T47D (cell line): Measurements from ENCODE around the gene SOCS3.

ENCODE experiments used
- DNase-seq, 2 experiments: peaks; one replicate each; pipeline versions ENCODE4 v3.0.0 to v3.0.0-alpha.2; 2011 to 2012; ENCODE audit warnings: low read depth in 1 of 2, low spot score in 1 of 2
- JUND ChIP-seq: IDR thresholded peaks from 2 replicates; pipeline ENCODE4 v1.6.1; 2012; ENCODE audit warnings: low read depth
- in situ Hi-C: cut with HindIII; loops from 2 replicates; pipeline ENCODE4 v1.10.0; 2016; ENCODE audit warnings: low sequenced_read_pairs, low pct_unique_long_range_greater_than_20kb

SOCS3 gene

DNA sequence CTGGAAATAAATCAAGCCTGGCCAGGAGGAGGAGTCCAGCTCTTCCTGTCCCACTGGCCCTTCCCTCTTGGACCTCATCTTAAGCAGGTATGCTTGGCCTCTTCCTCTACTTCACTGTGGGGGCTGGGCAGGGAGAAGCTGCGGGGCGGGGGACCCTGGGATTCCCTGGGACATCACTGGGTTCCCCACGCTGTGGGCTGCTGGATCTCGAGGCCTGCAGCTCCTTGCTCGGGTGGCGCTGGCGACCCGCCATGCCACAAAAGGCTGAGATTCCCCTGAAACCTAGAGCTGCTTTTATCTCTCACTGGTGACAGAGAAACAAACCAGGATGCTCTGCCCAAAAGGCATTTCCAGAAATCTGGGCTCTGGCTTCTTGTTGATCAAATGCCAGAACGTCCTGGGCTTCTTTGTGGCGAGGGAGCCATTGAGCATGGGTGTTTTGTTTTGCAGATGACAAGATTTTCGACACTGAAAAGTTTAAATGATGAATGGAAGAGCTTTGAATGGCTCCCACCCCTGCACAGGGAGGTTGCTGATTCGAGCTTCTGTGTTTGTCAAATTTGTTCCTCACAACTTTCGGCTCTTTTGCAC lies 10.0 kb upstream of the SOCS3 start:
- DNase-seq, result no peak
- no peak for TF ChIP-seq JUND
- in situ Hi-C loops, result no loop called here

DNA sequence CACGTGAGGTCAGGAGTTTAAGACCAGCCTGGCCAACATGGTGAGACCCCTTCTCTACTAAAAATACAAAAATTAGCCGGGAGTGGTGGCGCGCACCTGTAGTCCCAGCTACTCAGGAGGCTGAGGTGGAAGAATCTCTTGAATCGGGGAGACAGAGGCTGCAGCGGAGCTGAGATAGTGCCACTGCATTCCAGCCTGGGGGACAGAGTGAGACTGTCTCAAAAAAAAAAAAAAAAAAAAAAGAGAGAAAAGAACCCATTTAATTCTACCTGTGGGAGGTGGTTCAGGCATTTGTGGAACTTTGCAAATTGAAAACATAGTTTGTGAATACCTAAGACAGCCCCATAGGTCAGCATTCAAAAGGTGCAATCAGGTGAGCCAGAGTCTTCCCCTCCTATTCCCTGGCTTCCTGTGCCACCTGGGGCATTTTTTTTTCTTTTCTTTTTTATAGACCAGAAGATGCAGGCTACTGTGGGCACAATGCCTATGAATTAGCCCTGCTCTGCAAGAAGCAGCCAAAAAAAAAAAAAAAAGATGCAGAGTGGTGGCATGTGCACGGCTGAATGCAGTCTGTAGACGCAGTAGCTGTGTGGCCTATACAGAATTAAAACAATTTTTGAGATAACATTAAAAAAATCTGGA lies 9.1 kb upstream of the SOCS3 start:
- in situ Hi-C loops, result no loop called here
- no peak for TF ChIP-seq JUND
- no peak for DNase-seq

DNA sequence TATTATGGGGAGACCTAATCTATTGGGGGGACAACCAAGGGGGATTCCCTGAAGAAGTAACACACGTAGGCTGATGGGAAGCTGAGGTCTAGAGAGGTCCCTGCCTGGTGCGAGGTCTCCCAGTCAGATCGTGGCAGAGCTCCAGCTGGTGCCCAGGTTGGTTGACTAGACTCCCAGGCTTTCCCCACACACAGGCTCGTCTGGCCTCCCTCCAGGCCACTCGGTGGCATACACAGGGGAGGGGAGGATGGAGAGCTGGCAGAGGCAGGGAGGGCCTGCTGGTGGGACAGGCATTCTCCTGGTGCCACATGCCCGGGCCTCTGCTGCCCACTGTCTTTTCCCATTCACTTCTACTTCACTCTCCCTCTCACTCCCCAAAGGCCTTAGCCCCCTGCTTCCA lies 8.5 kb upstream of the SOCS3 start:
- in situ Hi-C loops, result no loop called here
- DNase-seq, result no peak
- TF ChIP-seq JUND, result no peak

DNA sequence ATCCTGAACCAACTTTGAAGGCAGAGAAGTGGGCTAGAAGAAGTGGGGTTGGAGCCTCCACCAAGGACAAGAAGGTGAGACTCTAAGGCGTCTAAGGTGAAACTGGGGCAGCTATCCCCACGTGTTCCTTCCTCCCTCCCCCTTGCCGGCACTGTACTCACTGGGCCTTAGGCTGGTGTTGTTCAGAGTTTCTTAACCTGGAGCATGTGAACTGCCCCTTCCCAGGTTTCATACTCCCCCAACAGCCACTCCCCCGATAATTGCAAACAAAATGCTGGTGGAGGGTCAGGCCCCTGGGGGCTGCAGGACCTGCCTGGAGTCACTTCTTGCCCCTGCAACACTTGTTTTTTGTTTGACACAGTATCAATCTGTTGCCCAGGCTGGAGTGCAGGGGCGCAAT lies 7.3 kb upstream of the SOCS3 start:
- no peak for TF ChIP-seq JUND
- in situ Hi-C loops, result no loop called here
- DNase-seq, result no peak

DNA sequence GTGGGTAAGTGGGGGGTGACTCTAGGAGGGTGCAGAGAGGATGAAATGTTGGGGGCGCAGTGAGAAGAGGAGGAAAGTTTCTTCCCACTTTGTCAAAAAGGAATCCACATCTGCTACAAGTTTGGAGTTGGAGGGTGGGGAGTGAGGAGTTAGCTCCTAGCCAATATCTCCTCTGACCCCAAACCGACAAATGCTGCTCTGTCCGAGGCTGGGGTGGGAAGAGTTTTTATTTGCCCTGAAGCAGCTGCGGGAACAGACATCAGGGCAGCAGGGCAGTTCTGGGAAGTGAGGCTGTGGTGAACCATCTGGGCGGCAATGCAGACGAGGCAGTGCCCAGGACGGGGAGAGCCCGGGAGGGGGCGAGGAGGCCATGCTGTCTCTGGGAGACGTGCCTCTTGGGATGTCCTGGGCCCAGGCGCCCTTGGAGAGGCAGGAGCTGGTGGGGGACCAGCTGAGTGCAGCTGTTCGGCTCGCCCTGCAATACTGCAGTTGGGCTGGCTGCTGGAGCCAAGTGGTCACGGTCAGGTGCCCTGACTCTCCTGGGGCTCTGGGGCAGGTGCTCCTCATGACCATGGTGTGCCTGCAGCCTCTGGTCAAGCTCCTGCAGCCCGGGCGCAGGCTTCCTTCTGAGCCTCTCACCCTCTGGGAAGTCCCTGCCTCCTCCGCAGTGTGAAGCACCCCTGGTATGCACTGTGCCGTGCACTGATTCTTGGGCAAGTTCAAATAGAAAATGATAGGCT lies 6.4 kb upstream of the SOCS3 start:
- in situ Hi-C loops, result no loop called here
- no peak for TF ChIP-seq JUND
- DNase-seq, result no peak

DNA sequence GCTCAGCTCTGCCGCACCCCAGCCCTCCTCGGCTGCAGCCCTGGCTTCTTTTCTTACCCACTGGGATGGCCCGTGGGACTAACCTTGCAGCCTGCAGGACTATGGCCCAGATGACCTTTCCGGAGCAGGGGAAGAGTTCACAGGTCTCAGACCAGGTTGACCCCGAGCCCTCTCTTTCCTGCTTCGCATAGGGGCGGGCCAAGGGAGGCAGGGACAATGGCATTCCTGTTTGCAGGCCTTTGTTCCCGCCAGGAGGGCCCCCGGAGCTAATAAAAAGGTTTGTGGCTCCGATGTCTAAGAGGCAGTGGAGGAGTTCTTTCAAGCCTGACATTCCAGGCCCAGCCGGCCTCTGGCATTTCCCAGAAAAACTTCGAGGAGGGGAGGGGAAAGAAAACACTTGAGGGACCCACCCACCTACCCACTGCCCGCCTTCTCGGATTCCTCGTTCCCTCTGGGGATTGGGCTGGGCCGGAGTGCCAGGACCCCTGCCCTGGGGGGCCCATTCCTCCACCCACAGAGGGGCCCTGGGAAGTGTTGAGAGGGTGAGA lies 5.8 kb upstream of the SOCS3 start:
- no peak for DNase-seq
- TF ChIP-seq JUND, result no peak
- in situ Hi-C loops, result no loop called here

DNA sequence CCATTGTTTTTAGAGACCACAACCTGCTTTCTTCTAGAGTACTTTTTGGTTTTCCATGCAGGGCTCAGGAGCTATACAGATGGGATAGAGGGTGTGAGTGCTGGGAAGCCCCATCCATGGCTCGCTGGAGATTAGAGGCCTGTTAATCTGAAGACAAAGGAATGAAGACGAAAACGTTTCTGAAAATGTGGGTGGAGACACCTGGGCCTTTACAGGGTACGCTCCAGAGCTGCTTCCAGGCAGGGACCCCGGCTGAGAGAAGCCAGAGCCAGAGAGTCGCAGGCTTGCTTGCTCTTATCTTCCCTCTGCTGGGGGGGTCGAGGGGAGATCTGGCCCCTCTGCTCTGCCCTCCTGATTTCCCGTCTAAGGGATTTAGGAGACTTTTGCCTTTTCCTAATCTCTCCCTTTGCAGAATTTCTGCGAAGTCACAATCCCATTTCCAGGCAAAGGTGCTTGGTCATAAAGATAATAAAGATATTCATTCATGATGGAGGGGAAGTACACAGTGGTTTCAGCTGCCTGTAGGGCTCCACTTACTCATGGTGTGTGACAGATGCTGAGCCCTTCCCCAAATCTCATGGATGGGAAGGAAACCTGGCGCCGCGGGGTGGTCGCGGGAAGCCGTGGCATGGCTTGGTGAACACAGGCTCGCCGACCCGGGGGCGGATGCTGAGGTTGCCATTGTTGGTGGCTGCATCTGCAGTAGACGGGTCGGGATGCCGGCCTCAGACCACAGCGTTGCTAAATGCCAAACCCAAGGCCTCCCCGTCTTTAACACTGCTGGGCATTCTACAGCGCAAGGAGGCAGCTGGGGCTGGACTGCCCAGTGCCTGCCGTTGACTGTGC lies 4.8 kb upstream of the SOCS3 start:
- in situ Hi-C loops, result no loop called here

DNA sequence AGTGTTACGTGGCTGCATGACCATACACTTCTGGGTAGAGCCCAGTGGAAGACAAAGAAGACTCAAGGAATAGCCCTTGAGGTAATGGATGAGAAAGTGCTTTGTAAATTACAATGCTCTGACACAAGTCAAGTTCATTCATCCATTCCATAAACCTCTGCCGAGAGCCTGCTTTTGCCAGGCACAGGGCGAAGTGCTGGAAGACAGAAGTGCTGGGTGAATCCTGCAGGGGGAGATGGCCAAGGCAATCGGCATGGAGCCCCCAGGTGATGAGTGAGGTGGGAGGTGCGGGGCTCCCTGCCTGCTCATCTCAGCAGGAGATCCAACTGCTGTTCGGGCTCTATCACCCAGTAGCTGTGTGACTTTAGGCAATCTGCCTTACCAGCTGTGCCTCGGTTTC lies 2.8 kb upstream of the SOCS3 start:
- DNase-seq, result no peak
- TF ChIP-seq JUND, result no peak
- in situ Hi-C loops, result no loop called here

More for the DNA sequence above, 4.8 kb upstream of the SOCS3 start:
- TF ChIP-seq JUND, result no peak
- no peak for DNase-seq

DNA sequence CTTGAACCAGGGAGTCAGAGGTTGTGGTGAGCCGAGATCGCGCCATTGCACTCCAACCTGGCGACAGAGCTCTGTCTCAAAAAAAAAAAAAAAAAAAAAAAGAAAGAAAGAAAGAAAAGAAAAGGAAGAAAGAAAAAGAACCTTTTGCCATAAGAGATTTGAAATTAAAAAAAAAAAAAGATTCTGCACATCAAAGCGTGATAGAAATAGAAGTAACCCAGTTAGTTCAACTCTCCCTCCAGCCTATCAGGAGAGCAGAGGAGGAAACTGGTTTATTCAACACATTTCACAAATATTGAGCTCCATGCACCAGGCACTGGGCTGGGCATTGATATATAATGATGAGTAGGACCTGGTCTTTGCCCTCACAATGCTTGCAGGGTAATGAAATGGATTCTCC lies 2.4 kb upstream of the SOCS3 start:
- in situ Hi-C loops, result no loop called here
- TF ChIP-seq JUND, result no peak
- DNase-seq, result no peak

DNA sequence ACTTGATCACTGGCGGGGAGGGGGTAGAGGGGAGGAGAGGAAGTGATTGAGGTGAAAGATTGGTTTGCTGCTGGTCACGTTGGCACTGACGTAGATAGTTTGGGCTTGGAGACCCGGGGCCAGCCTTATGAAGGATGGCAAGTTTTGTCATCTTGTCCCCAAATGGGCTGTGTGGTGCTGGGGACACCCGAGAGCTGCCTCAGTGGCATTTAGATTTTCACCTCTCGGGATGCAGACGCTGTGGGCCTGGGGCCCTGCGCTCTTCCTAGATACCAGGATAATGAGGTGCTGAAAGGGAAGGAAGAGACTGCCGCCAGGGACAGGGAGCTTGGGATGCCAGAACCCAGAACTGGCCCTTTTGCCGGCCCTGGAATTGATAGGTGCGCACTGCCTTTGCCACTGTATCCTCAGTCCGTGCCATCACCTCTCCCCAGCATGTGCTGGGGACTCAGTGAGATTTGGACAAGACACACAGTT lies 1.4 kb upstream of the SOCS3 start:
- DNase-seq, result no peak
- no peak for TF ChIP-seq JUND
- in situ Hi-C loops, result no loop called here

DNA sequence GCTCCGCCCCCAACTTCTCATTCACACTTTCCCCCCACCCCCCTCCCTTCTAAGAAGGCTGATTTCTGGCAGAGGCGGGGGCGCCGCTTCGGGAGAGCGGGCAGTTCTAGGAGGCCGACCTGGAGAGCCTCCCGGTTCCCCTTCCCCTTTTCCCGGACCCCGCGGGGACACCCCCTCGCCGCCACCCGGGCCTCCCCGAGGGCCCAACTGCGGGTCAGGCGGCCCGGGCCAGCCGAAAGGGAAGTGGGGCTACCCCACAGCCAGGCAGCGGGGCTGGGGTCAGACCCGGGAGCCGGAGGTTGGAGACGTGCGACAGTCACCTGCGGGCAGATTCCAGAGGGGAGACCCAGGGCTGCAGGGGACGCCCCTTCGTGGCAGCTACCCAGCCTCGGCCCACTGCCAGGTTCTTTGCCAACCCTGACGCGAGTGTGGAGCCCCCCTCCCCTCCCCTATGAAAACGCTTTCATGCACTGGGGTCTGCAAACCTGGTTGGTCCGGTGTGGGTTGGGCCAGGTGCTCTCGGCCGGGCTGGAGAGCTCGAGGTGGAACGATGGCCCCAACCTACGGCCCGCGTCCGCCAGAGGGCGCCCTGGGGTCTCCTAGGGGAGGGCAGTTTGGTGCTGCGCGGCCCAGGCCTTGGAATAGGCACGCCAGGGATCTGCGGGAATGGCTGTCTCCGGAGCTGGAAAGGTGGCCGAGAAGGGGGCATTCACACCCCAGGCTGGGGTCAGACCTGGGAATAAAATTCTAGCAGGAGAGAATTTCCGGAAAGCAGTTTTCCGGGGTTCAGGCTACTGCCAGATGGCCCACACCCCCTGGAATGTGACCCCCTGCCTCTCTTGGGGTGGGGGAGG lies 721 bp upstream of the SOCS3 start:
- TF ChIP-seq JUND, result no peak
- in situ Hi-C loops, result no loop called here
- DNase-seq, result peak; percentile 95 to 99
